K562 (cell line): Measurements from ENCODE around the gene MTX3. TPM values are rescaled to one million over a fixed set of nuclear protein-coding genes. Genes with fewer than 3 reads are reported as not detected.

Experiments
- ATAC-seq: fragments of 200-7000 bp; cut with Tn5 transposase; 3 replicates; pipeline ENCODE4 v1.9.1; 2020; ENCODE audit warnings: moderate library complexity
- BruUV-seq: library from RNA; stranded (reverse); fragments of 400-500 nt; replicated peaks from 2 replicates; lab custom pipeline; 2021; lab: Mats Ljungman, UMichigan
- CTCF ChIA-PET: fragments of 300-600 bp; formaldehyde crosslinking; extraction: SDS; loops from one replicate; lab custom pipeline; 2021; ENCODE audit warnings: low intra/inter-chr PET ratio; lab: Yijun Ruan, JAX
- POLR2A ChIA-PET: fragments of 300-600, 350-650 bp; sonication (Branson Sonifier 250); formaldehyde crosslinking; extraction: SDS; loops from one replicate; lab custom pipeline; 2021; ENCODE audit warnings: antibody characterized with exemption, inconsistent platforms; lab: Yijun Ruan, JAX
- DNase-seq, 4 experiments: peaks; one replicate each; pipeline versions ENCODE4 v3.0.0 to v3.0.0-alpha.2; 2011 to 2018; ENCODE audit warnings: low spot score in 3 of 4, mixed read lengths in 3 of 4; ENCODE audit errors: extremely low read depth in 1 of 4
- FAIRE-seq: peaks from 2 replicates; lab custom pipeline; 2011; peaks lifted over from hg19 to GRCh38; lab: Jason Lieb, UNC
- H2AFZ ChIP-seq: 2 replicates; pipeline ENCODE4 v1.6.0; 2011; ENCODE audit warnings: low read depth, low read length, control low read depth, inconsistent platforms
- H3K27ac ChIP-seq: fragments of 200-600 bp; 3 replicates; pipeline ENCODE4 v1.8.0; 2011; ENCODE audit warnings: low read depth, mild to moderate bottlenecking, control low read depth, inconsistent platforms, low read length, moderate library complexity, mixed read lengths; ENCODE audit errors: extremely low read depth
- H3K27me3 ChIP-seq, 2 experiments: fragments of 300-600 bp in 1 of 2; 2 replicates in 1 of 2; 3 replicates in 1 of 2; pipeline versions ENCODE4 v1.6.0 to v1.8.0; 2011; ENCODE audit warnings: inconsistent platforms in 2 of 2, low read length in 2 of 2, mild to moderate bottlenecking in 1 of 2, mixed read lengths in 1 of 2, moderate library complexity in 1 of 2; ENCODE audit not compliant: control insufficient read depth in 2 of 2, insufficient read depth in 2 of 2
- H3K36me3 ChIP-seq: fragments of 300-600 bp; 3 replicates; pipeline ENCODE4 v1.8.0; 2011; ENCODE audit warnings: mild to moderate bottlenecking, low read length, inconsistent platforms; ENCODE audit not compliant: control insufficient read depth, insufficient read depth
- H3K4me1 ChIP-seq, 2 experiments: fragments of 200-600 bp in 1 of 2; replicated peaks in 1 of 2; 2 replicates in 1 of 2; 3 replicates in 1 of 2; pipeline versions ENCODE4 v1.5.1 to v1.8.0; 2011; ENCODE audit warnings: inconsistent platforms in 2 of 2, low read length in 2 of 2, mild to moderate bottlenecking in 1 of 2, mixed read lengths in 1 of 2, moderate library complexity in 1 of 2; ENCODE audit not compliant: control insufficient read depth in 2 of 2, insufficient read depth in 2 of 2
- H3K4me2 ChIP-seq: 2 replicates; pipeline ENCODE4 v1.6.1; 2011; ENCODE audit warnings: low read length, control low read depth, inconsistent platforms, mixed read lengths; ENCODE audit not compliant: insufficient read depth
- H3K4me3 ChIP-seq: fragments of 200-600 bp; sonication (generic), shearing (Covaris generic); 2 replicates; pipeline ENCODE4 v1.5.1; 2016; ENCODE audit warnings: control low read depth, inconsistent platforms
- H3K79me2 ChIP-seq: fragments of 200-600 bp; 3 replicates; pipeline ENCODE4 v1.8.0; 2011; ENCODE audit warnings: low read length, inconsistent platforms; ENCODE audit not compliant: control insufficient read depth, insufficient read depth
- H3K9ac ChIP-seq, 2 experiments: 2 replicates each; pipeline versions ENCODE4 v1.6.0 to v1.6.1; 2011; ENCODE audit warnings: low read depth in 2 of 2, low read length in 2 of 2, control low read depth in 1 of 2, inconsistent platforms in 1 of 2, mild to moderate bottlenecking in 1 of 2, mixed read lengths in 1 of 2; ENCODE audit not compliant: insufficient read depth in 1 of 2
- H3K9me1 ChIP-seq: one replicate; pipeline ENCODE4 v1.6.0; 2011; ENCODE audit warnings: inconsistent platforms, mild to moderate bottlenecking, low read length, moderate library complexity; ENCODE audit not compliant: control insufficient read depth, insufficient read depth
- H3K9me3 ChIP-seq: replicated peaks from 2 replicates; pipeline ENCODE4 v1.5.1; 2011; ENCODE audit warnings: low read depth, low read length, inconsistent platforms; ENCODE audit not compliant: control insufficient read depth, insufficient read depth
- H4K20me1 ChIP-seq: replicated peaks from 2 replicates; pipeline ENCODE4 v1.6.1; 2011; ENCODE audit warnings: low read length, inconsistent platforms, mixed read lengths; ENCODE audit not compliant: control insufficient read depth, insufficient read depth
- CBFA2T2 ChIP-seq: fragments of 450-650 bp; conservative IDR thresholded peaks from 2 replicates; pipeline ENCODE4 v1.6.1; 2017; ENCODE audit warnings: mild to moderate bottlenecking
- HCFC1 ChIP-seq: IDR thresholded peaks from 2 replicates; pipeline ENCODE4 v1.6.1; 2012; ENCODE audit warnings: low read depth, low read length, improper control_type of control experiment
- REST ChIP-seq, 2 experiments: fragments of 450-650 bp; formaldehyde crosslinking in 1 of 2; IDR thresholded peaks; 2 replicates each; pipeline versions ENCODE4 v1.4.0 to v1.6.1; 2014 to 2020; ENCODE audit warnings: mild to moderate bottlenecking in 2 of 2, borderline replicate concordance in 1 of 2, low read depth in 1 of 2
- SREBF2 ChIP-seq: sonication (generic); formaldehyde crosslinking; IDR thresholded peaks from 2 replicates; pipeline ENCODE4 v1.4.0; 2020; ENCODE audit warnings: mild to moderate bottlenecking, missing genetic modification reagents
- TAF1 ChIP-seq: IDR thresholded peaks from 2 replicates; pipeline ENCODE4 v1.6.1; 2011; ENCODE audit warnings: mild to moderate bottlenecking, low read length, moderate library complexity; ENCODE audit not compliant: insufficient read depth, control insufficient read depth, severe bottlenecking; ENCODE audit errors: extremely low read depth
- ZNF696 ChIP-seq: fragments of 250-450 bp; sonication (Bioruptor Pico); conservative IDR thresholded peaks from 2 replicates; pipeline ENCODE4 v1.4.0; 2020; ENCODE audit warnings: mild to moderate bottlenecking, moderate library complexity
- WGBS: fragments of 100-300 bp; shearing (Covaris generic); methylation state at CpG from one replicate; pipeline ENCODE4 v1.1.6; 2016; ENCODE audit warnings: low coverage, mixed read lengths; ENCODE audit not compliant: insufficient coverage; ENCODE audit errors: missing lambda C conversion rate; 5-methylcytosine and 5-hydroxymethylcytosine counted together
- in situ Hi-C: fragments of 300-500 bp; cut with MboI; formaldehyde crosslinking; loops from 4 replicates; pipeline ENCODE4 v1.15.0; 2018; ENCODE audit warnings: inconsistent platforms, mixed read lengths
- intact Hi-C: fragments of 100-400 bp; cut with micrococcal nuclease; formaldehyde crosslinking; loops from 2 replicates; pipeline ENCODE4 v1.14.2; 2022
- polyA plus RNA-seq, 8 experiments: library from polyadenylated mRNA; depleted of rRNA in 4 of 8; stranded (reverse) in 5 of 8; unstranded in 3 of 8; fragments of >200 nt; fragmentation: Nextera tagmentation in 2 of 8; fragmentation: Illumina TruSeq in 1 of 8; extraction: Ambion mirVana in 2 of 8; extraction: Trizol in 1 of 8; gene quantifications; 2 replicates each; pipeline versions ENCODE4 v1.2.1 to v1.2.3, GENCODE V29; 2011 to 2014; ENCODE audit warnings: inconsistent platforms in 1 of 8, missing spikeins in 1 of 8
- total RNA-seq, 7 experiments: library from RNA; depleted of rRNA in 6 of 7; stranded (reverse); fragments of >200 nt in 6 of 7; fragmentation: Illumina TruSeq in 2 of 7; extraction: Trizol in 2 of 7; gene quantifications; 2 replicates each; pipeline versions ENCODE4 v1.2.1 to v1.2.3, GENCODE V29; 2011 to 2021; ENCODE audit warnings: low replicate concordance in 1 of 7

The MTX3 gene
- total and polyA plus RNA-seq, 9 of the 15 experiments (the other 6 are each of a cell fraction or from before 2014, with no cell fraction given), result 0.04 to 0.36 (median 0.15) TPM; not detected in 1

GRCh38 chr5:79999722-80000121 is 8.7 kb upstream of the MTX3 start:
- ChIA-PET CTCF (no interaction called here), POLR2A (no interaction called here)
- Histone ChIP-seq H3K27ac (no peak overlapping the region), H3K9ac (no peak overlapping the region), H3K9me1 (no peaks in the 10 kb centered on the region), H3K9me3 (no peaks in the 10 kb centered on the region), H3K36me3 (no peaks in the 10 kb centered on the region), H2AFZ (no peak overlapping the region), H3K79me2 (no peaks in the 10 kb centered on the region), H3K4me2 (no peak overlapping the region), H3K27me3 (peaks cover 4 to 12% of the 10 kb centered on the region in 2 experiments; a peak in 4 of 5 replicates), H3K4me1 (no peaks in the 10 kb centered on the region), H3K4me3 (no peak overlapping the region), H4K20me1 (no peaks in the 10 kb centered on the region)
- no TSS peak for BruUV-seq
- FAIRE-seq (no peak), DNase-seq (no peak), ATAC-seq (no peak)
- intact Hi-C loops, result no loop called here
- WGBS, result 0% methylated on average over 1 of the region's 1 CpG
- in situ Hi-C loops, result no loop called here
- TF ChIP-seq TAF1 (no peak), HCFC1 (no peak), SREBF2 (CRISPR knock-in tag) (no peak), CBFA2T2 (no peak), ZNF696 (no peak), REST (IDR thresholded peaks at IDR 0.05; ENCODE audit: borderline replicate concordance) (no peak), REST (CRISPR knock-in tag; IDR thresholded peaks at IDR 0.05; ENCODE audit: low read depth) (no peak)
